SKM-1 (cell line): Measurements from ENCODE around the gene RARS1.

Experiments
- DNase-seq: peaks from one replicate; lab custom pipeline; 2025; ENCODE audit not compliant: unreplicated experiment; lab: John Stamatoyannopoulos, UW

Gene RARS1

GRCh38 chr5:168553377-168554130 lies 67.3 kb downstream of the RARS1 start:
- no peak for DNase-seq

DNA sequence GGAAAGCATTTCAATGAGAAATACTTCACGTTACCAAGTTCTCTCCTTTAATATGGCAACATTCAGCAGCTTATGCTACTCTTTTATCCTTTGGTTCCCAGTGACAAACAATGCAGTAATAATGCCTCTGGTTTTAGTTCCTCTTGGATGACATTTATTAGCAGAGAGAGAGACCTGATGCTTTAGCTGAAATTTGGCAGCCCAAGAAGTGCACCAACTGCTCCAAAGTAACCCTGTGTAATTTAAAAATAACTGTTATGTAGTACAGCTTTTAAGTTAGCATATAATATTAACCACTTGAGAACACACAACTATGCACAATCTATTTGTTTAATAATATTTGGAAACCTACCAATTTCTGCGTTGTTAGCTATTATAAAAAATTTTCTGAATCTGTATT lies 71.1 kb downstream of the RARS1 start:
- DNase-seq, result no peak

DNA sequence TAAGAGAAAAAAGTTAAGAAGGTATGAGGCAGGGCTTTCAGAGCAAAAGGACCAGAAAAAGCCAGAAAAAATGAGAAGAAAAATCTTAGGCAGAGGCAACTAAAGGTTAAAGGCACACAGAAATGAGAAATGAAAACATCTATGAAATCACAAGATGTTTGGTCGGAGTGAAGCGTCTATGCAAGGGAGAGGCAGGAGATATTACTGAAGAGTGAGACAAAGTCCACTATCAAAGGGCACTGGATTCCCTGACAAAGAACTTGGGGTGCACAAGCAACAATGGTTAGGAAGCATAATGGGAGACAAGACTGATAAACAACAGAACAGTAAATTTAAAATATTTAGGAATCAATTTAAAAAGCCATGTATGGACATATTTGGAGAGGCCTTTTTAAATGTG lies 76.0 kb downstream of the RARS1 start:
- DNase-seq, result no peak

DNA sequence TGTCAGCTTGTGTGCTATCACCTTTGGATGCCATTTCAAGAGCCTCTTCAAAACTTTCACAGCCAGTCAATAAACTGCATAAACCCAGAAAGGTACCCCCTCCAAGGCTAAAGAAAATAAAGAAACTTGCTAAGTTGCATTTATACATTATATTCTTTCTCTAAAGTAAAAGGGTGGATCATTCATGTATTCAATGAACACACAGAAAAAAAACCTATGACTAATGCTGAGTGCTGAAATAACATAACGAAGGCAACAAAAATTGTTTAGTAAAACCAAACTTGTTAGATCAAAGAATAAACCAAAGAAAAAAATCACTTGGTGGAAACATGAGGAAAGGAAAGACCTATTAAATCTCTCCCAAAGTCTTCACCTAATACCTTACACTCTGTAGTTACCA lies 77.7 kb downstream of the RARS1 start:
- no peak for DNase-seq

DNA sequence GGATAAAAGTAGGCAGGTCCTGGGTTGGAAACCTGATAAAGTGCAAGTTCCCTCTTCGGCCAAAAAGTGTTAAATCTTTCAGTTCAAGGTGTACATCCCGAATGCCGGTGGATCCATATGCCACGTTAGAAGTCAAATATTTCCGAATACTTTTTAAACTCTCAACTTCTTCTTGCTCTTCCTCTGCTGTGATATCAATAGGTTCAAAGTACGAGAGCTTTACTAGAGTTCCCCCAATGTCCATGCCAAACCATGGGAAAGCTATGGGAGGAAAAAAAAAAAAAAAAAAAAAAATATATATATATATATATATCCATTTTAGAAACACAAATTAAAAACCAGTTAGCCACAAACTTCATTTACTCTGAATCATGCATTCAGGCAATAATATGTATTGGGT lies 82.5 kb downstream of the RARS1 start:
- no peak for DNase-seq
